T-cell (primary cell): ENCODE results near the gene PRX. TPM values are rescaled to one million over a fixed set of nuclear protein-coding genes. Genes with fewer than 3 reads are reported as not detected.
"Not testable (repeated sequence)": the region's sequence is repeated elsewhere in the genome, so short reads cannot be mapped to it uniquely, and the experiment has no call there.

Experiments used
- ATAC-seq, 4 experiments: fragments of 200-7000 bp in 3 of 4; fragments of 150-1000 bp in 1 of 4; cut with Tn5 transposase; replicated peaks in 1 of 4; 1 replicate in 3 of 4; 2 replicates in 1 of 4; pipeline ENCODE4 v1.10.0; 2021; ENCODE audit warnings: moderate library complexity in 3 of 4, mild to moderate bottlenecking in 2 of 4, moderate number of reproducible peaks in 1 of 4
- CTCF ChIA-PET, 2 donors: fragments of 300-600 bp; sonication (Branson Sonifier 250); formaldehyde crosslinking; loops; one replicate each; lab custom pipeline; 2022; ENCODE audit warnings: antibody characterized with exemption in 2 of 2; lab: Charles Lee
- POLR2A ChIA-PET, 2 donors: fragments of 300-600 bp; sonication (Branson Sonifier 250); formaldehyde crosslinking; loops; one replicate each; lab custom pipeline; 2022; ENCODE audit warnings: antibody characterized with exemption in 2 of 2; lab: Charles Lee
- DNase-seq, 35 experiments: peaks; one replicate each; pipeline versions ENCODE4 v3.0.0 to v3.0.0-alpha.2; 2013 to 2023
- H3K27ac ChIP-seq: one replicate; pipeline ENCODE4 v1.5.1; 2013; ENCODE audit warnings: low read length
- H3K27me3 ChIP-seq, 2 experiments: replicated peaks in 1 of 2; 1 replicate in 1 of 2; 2 replicates in 1 of 2; pipeline versions ENCODE4 v1.6.1 to v1.7.0; 2013; ENCODE audit warnings: low read length in 1 of 2, mixed read lengths in 1 of 2; ENCODE audit not compliant: control insufficient read depth in 2 of 2, insufficient read depth in 2 of 2; ENCODE audit errors: extremely low read depth in 1 of 2
- H3K36me3 ChIP-seq, 2 donors: 1 replicate in 1 of 2; 2 replicates in 1 of 2; pipeline versions ENCODE4 v1.6.1 to v1.7.0; 2013; ENCODE audit warnings: low read length in 1 of 2; ENCODE audit not compliant: control insufficient read depth in 2 of 2, insufficient read depth in 1 of 2; ENCODE audit errors: extremely low read depth in 1 of 2
- H3K4me1 ChIP-seq, 2 experiments: 1 replicate in 1 of 2; 2 replicates in 1 of 2; pipeline versions ENCODE4 v1.6.1 to v1.7.0; 2013; ENCODE audit warnings: low read length in 2 of 2, mixed read lengths in 1 of 2; ENCODE audit not compliant: insufficient read depth in 2 of 2, control insufficient read depth in 1 of 2; ENCODE audit errors: extremely low read depth in 1 of 2
- H3K4me3 ChIP-seq, 2 donors: 1 replicate in 1 of 2; 2 replicates in 1 of 2; pipeline versions ENCODE4 v1.5.1 to v1.7.0; 2013; ENCODE audit warnings: mild to moderate bottlenecking in 2 of 2, low read length in 1 of 2, moderate library complexity in 1 of 2; ENCODE audit not compliant: control insufficient read depth in 1 of 2; ENCODE audit errors: extremely low read depth in 1 of 2
- H3K9me3 ChIP-seq: 2 replicates; pipeline ENCODE4 v1.7.0; 2013
- H3K27ac Mint-ChIP-seq, 2 donors: one replicate each; pipeline ENCODE4 v1.8.0; 2020 to 2021; ENCODE audit warnings: mild to moderate bottlenecking in 2 of 2, mixed read lengths in 2 of 2
- H3K27me3 Mint-ChIP-seq, 2 donors: one replicate each; pipeline ENCODE4 v1.8.0; 2021 to 2022; ENCODE audit warnings: mixed read lengths in 2 of 2
- H3K36me3 Mint-ChIP-seq: one replicate; pipeline ENCODE4 v1.8.0; 2021; ENCODE audit warnings: mixed read lengths
- H3K4me1 Mint-ChIP-seq, 3 donors: one replicate each; pipeline ENCODE4 v1.8.0; 2020 to 2022; ENCODE audit warnings: mixed read lengths in 3 of 3, mild to moderate bottlenecking in 1 of 3
- H3K4me3 Mint-ChIP-seq, 3 donors: one replicate each; pipeline ENCODE4 v1.8.0; 2020 to 2022; ENCODE audit warnings: mild to moderate bottlenecking in 3 of 3, mixed read lengths in 3 of 3, moderate library complexity in 3 of 3
- H3K9me3 Mint-ChIP-seq, 3 donors: one replicate each; pipeline ENCODE4 v1.8.0; 2020 to 2022; ENCODE audit warnings: mixed read lengths in 3 of 3
- WGBS: methylation state at CpG from one replicate; pipeline ENCODE4 v1.1.5; 2013; ENCODE audit warnings: missing lambda C conversion rate; ENCODE audit not compliant: insufficient coverage; 5-methylcytosine and 5-hydroxymethylcytosine counted together
- total RNA-seq, 35 experiments: library from RNA in 6 of 35; stranded (reverse) in 6 of 35; fragments of 120-200 nt in 1 of 35; gene quantifications; one replicate each; pipeline versions ENCODE4 v1.2.1 to v1.2.4 and lab custom pipeline; 2013 to 2026

PRX gene
- total RNA-seq, 5 donors from 2014 or later (not counting 1 experiment from before 2014, with no cell fraction given), result 2.0 to 4.4 (median 2.8) TPM

DNA sequence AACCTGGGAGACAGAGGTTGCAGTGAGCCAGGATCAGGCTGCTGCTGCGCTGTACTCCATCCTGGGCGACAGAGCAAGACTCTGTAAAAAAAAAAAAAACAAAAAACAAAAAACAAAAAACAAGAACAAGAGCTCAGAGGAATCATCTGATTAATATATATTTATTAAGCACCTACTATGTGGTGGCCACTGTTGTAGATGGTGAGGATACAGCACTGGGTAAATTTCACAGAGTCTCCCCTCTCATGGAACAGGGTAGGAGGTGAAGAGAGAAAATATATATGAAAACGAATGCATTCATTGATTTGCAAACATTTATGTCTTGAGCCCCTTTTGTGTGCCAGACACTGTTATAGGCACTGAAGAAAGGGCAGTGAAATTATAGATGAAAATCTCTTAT is 18.5 kb upstream of the PRX start:
- peak overlapping the region in 2 of 3 donors; percentile 24 to 30 for H3K4me3 Mint-ChIP-seq
- H3K36me3 Mint-ChIP-seq, result no peaks in the 10 kb centered on the region
- Histone ChIP-seq H3K27ac (no peak overlapping the region), H3K4me1 (peaks cover 3 to 13% of the 10 kb centered on the region in 2 experiments), H3K27me3 (peaks cover 0 to 4% of the 10 kb centered on the region in 2 experiments), H3K9me3 (no peaks in the 10 kb centered on the region), H3K4me3 (no peak overlapping the region), H3K36me3 (no peaks in the 10 kb centered on the region)
- CTCF ChIA-PET, result no interaction called here
- no peaks in the 10 kb centered on the region for H3K9me3 Mint-ChIP-seq
- DNase-seq (no peak), ATAC-seq (no peak)
- H3K27me3 Mint-ChIP-seq, result no peaks in the 10 kb centered on the region
- no CpG with 5 or more reads among the region's 3 CpGs for WGBS
- POLR2A ChIA-PET, result no interaction called here
- peak overlapping the region in 1 of 2 donors; percentile 11 for H3K27ac Mint-ChIP-seq
- peaks cover 7 to 23% (median 15%) of the 10 kb centered on the region in 3 donors for H3K4me1 Mint-ChIP-seq

DNA sequence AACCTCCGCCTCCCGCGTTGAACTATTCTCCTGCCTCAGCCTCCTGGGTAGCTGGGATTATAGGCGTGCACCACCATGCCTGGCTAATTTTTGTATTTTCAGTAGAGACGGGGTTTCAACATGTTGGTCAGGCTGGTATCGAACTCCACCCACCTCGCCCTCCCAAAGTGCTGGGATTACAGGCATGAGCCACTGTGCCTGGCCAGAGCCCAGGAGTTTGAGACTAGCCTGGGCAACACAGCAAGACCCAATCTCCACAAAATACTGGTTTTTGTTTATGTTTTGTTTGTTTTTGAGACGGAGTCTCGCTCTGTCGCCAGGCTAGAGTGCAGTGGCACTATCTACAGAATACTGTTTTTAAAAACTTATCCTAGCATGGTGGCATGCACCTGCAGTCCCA is 17.1 kb upstream of the PRX start:
- H3K36me3 Mint-ChIP-seq, DNase-seq, H3K4me3 ChIP-seq, H3K9me3 Mint-ChIP-seq, H3K27me3 ChIP-seq, H3K27ac ChIP-seq, H3K27ac Mint-ChIP-seq, POLR2A ChIA-PET, H3K4me3 Mint-ChIP-seq, ATAC-seq, H3K27me3 Mint-ChIP-seq, H3K36me3 ChIP-seq, H3K9me3 ChIP-seq: not testable (repeated sequence)
- 94% methylated on average over 5 of the region's 10 CpGs for WGBS
- H3K4me1 ChIP-seq, result peaks cover 7 to 20% of the 10 kb centered on the region in 2 experiments
- peaks cover 11 to 26% (median 17%) of the 10 kb centered on the region in 3 donors for H3K4me1 Mint-ChIP-seq
- CTCF ChIA-PET, result interaction anchor here in 1 of 2 donors (0.5 to 1.0 kb wide), 3 partner anchors 9 to 828 kb away, joined by 3 read pairs; no protein-coding TSS in a partner anchor

DNA sequence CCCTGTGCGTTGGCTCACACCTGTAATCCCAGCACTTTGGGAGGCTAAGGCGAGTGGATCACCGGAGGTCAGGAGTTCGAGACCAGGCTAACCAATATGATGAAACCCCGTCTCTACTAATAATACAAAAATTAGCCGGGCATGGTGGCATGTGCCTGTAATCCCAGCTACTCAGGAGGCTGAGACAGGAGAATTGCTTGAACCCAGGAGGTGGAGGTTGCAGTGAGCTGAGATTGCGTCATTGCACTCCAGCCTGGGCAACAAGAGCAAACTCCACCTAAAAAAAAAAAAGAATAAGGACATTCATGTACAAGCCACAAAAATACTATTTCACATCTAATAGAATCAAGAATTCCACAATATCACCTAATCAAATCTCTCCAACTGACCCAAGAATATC is 15.0 kb upstream of the PRX start:
- not testable (repeated sequence) for H3K27me3 Mint-ChIP-seq
- CTCF ChIA-PET, result interaction anchor here in 1 of 2 donors (0.7 to 1.5 kb wide), 2 partner anchors 15 to 121 kb away, joined by 3 to 4 read pairs; no protein-coding TSS in a partner anchor

DNA sequence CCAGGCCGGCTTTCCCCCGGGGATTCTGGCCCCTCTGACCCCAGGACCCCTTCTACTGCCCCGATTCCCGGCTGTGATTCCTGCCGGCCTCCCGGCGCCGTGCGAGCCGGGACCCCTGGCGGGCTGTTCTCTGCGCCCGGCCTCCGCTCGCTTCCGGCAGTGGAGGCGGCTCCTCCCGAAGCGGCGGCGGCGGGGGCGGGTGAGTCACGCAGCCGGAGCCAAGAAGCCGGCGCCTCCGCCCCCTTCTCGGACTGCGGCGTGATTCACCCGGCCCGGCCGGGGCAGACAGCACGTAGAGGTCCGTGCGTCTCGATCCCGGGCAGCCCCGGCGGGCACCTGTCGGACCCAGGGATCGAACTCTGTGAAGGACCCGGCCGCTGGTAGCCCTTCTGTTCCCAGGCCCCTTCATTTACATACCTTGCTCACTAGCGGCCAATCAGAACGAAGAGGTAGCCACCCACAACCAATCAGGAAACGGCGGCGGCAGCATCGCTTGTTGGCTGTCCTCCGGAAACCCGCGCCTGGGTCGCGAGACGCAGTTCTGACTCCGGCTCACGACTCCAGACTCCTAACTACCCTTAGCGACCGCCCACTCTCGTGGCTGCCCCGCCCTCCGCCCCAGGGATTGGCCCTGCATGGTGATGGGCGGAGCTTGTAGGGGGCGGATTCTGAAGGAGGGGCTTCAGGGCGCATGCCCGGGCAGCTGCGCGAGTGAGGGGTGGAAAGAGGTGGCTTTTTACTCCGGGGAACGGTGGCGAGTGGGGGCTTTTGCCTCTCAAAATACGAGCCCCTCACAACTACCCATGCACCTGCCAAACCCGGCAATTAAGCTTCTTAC is 12.5 kb upstream of the PRX start, which contains the start of gene SERTAD1:
Gene SERTAD1, minus strand, starts transcription at position 543 of the 838 bp plus-strand sequence. CDS start 2,446 bp downstream, outside the sequence.
- Mint-ChIP-seq H3K27ac (peak within 1 kb of the TSS; percentile 97 to 99), H3K4me1 (peaks cover 26 to 32% (median 32%) of the 10 kb centered on the region in 3 donors), H3K36me3 (peaks cover 5% of the 10 kb centered on the region), H3K9me3 (no peaks in the 10 kb centered on the region), H3K4me3 (peak within 1 kb of the TSS; percentile 85 to 98 (median 94)), H3K27me3 (no peaks in the 10 kb centered on the region)
- H3K4me1 ChIP-seq, result peaks cover 12 to 39% of the 10 kb centered on the region in 2 experiments
- ATAC-seq (peak; percentile 82 to 92 (median 88)), DNase-seq (peak; percentile 99 to 100 (median 100))
- no peaks in the 10 kb centered on the region for H3K9me3 ChIP-seq
- peak within 1 kb of the TSS; percentile 89 for H3K27ac ChIP-seq
- CTCF ChIA-PET, result interaction anchor here (0.6 to 1.7 kb wide), 5 partner anchors 17 to 177 kb away, joined by 3 to 18 read pairs (median 4); partner anchors contain the start of gene BLVRB (in 1 of the 2)
- H3K27me3 ChIP-seq, result no peaks in the 10 kb centered on the region
- H3K4me3 ChIP-seq, result peak within 1 kb of the TSS; percentile 90 to 99
- POLR2A ChIA-PET, result interaction anchor here (0.5 to 1.8 kb wide), 5 partner anchors 11 to 838 kb away, joined by 3 to 10 read pairs (median 3); partner anchors contain the start of genes BLVRB (in 1 of the 2), HNRNPUL1 (in 1 of the 2) and SERTAD3 (in 1 of the 2)
- H3K36me3 ChIP-seq, result peaks cover 0 to 7% of the 10 kb centered on the region in 2 donors
- WGBS, result under 1% methylated on average over 54 of the region's 75 CpGs

More for the DNA sequence above, 15.0 kb upstream of the PRX start:
- H3K27ac Mint-ChIP-seq, H3K4me3 Mint-ChIP-seq, H3K4me3 ChIP-seq, ATAC-seq, POLR2A ChIA-PET, H3K36me3 Mint-ChIP-seq, H3K36me3 ChIP-seq, H3K27me3 ChIP-seq, DNase-seq, H3K9me3 ChIP-seq, H3K27ac ChIP-seq, H3K9me3 Mint-ChIP-seq: not testable (repeated sequence)
- WGBS, result no CpG with 5 or more reads among the region's 7 CpGs
- peaks cover 17 to 27% (median 22%) of the 10 kb centered on the region in 3 donors for H3K4me1 Mint-ChIP-seq
- peaks cover 10 to 23% of the 10 kb centered on the region in 2 experiments for H3K4me1 ChIP-seq

DNA sequence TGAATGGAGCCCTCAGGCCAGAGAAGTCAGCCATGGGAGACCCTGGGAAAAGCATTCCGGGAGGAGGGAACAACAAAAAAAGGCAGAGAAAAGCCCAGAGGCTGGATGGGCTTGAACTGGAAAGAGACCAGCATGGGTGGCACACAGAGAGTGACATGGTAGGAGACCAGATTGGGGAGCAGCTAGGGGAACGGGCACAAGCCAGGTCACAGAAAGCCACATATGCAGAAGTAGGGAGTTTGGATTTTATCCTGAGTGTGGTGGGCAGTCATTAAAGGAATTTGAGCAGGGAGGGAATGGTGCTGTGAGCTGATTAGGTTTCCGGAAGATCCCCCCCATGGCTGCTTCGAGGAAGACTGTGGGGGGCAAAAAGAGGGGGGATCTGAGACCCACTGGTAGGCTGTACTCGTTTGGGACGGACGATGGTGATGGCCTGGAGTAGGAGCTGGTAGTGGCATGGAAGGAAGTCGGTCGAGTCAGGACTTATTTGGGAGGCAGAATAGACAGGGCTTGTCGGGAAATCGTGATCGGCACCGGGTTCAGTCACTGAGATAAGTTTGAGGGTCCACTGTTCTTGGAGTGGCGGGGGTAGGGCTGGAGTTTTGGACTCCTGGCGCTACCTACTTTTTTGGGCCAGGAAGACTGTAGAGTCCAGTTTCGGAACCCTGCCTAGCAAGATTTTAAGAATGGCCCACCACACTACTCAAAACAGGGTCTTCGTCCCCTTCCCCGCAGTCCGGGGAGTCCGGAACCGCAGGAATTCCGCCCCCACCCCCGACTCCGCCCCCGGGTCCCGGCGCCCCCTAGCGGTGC is 11.7 kb upstream of the PRX start:
- ChIA-PET POLR2A (interaction anchor here (0.5 to 0.6 kb wide), 2 partner anchors 238 to 840 kb away, joined by 3 read pairs; no protein-coding TSS in a partner anchor), CTCF (interaction anchor here (0.6 to 0.7 kb wide), 3 partner anchors 12 to 43 kb away, joined by 3 read pairs; no protein-coding TSS in a partner anchor)
- ATAC-seq (no peak), DNase-seq (peak in 2 of 35 experiments; percentile 13 to 34)
- H3K36me3 ChIP-seq, result peaks cover 0 to 7% of the 10 kb centered on the region in 2 donors
- H3K9me3 ChIP-seq, result no peaks in the 10 kb centered on the region
- H3K4me3 ChIP-seq, result peak overlapping the region; percentile 90 to 99
- H3K27ac ChIP-seq, result peak overlapping the region; percentile 89
- H3K27me3 Mint-ChIP-seq, result no peaks in the 10 kb centered on the region
- H3K36me3 Mint-ChIP-seq, result peaks cover 5% of the 10 kb centered on the region
- no peaks in the 10 kb centered on the region for H3K27me3 ChIP-seq
- 5% methylated on average over 17 of the region's 28 CpGs for WGBS
- H3K4me1 ChIP-seq, result peaks cover 12 to 43% of the 10 kb centered on the region in 2 experiments
- H3K27ac Mint-ChIP-seq, result peak overlapping the region; percentile 97 to 99
- peak overlapping the region; percentile 85 to 98 (median 94) for H3K4me3 Mint-ChIP-seq
- H3K4me1 Mint-ChIP-seq, result peaks cover 27 to 34% (median 32%) of the 10 kb centered on the region in 3 donors
- no peaks in the 10 kb centered on the region for H3K9me3 Mint-ChIP-seq
